GM08714 (cell line): Measurements from ENCODE around the gene MRPL52.

Experiments used
- H3K4me3 ChIP-seq: fragments of 200-500 bp; sonication (Bioruptor generic); 2 replicates; pipeline ENCODE4 v1.5.1; 2014; ENCODE audit warnings: mild to moderate bottlenecking, low read length, inconsistent platforms
- ZNF274 ChIP-seq: IDR thresholded peaks from 2 replicates; pipeline ENCODE4 v1.6.1; 2012; ENCODE audit warnings: mild to moderate bottlenecking, low read depth, low read length

MRPL52 gene

GRCh38 chr14:22884076-22884737, 54.5 kb downstream of the MRPL52 start:
- no peak overlapping the region for H3K4me3 ChIP-seq
- TF ChIP-seq ZNF274: no peak
